HepG2 (cell line): ENCODE measurements around the gene TGFBRAP1. TPM values are rescaled to one million over a fixed set of nuclear protein-coding genes. Genes with fewer than 3 reads are reported as not detected.

Experiments used
- ATAC-seq: fragments of 200-7000 bp; cut with Tn5 transposase; 3 replicates; pipeline ENCODE4 v1.9.1; 2020; ENCODE audit warnings: mild to moderate bottlenecking, moderate library complexity
- BruUV-seq: library from RNA; stranded (reverse); fragments of 400-500 nt; replicated peaks from 2 replicates; lab custom pipeline; 2021; lab: Mats Ljungman, UMichigan
- CTCF ChIA-PET: fragments of 300-600 bp; formaldehyde crosslinking; extraction: SDS; loops from one replicate; lab custom pipeline; 2021; ENCODE audit warnings: low total read pairs, inconsistent platforms, low intra/inter-chr PET ratio; lab: Yijun Ruan, JAX
- POLR2A ChIA-PET: fragments of 350-600 bp; sonication (Branson Sonifier 250); formaldehyde crosslinking; loops from one replicate; lab custom pipeline; 2020; ENCODE audit warnings: antibody characterized with exemption, inconsistent platforms; lab: Yijun Ruan, JAX
- DNase-seq: peaks from one replicate; pipeline ENCODE4 v3.0.0-alpha.2; 2015; ENCODE audit warnings: low spot score
- FAIRE-seq: peaks from 3 replicates; lab custom pipeline; 2011; peaks lifted over from hg19 to GRCh38; lab: Jason Lieb, UNC
- H2AFZ ChIP-seq: one replicate; pipeline ENCODE4 v1.6.1; 2011; ENCODE audit warnings: low read length, inconsistent platforms
- H3K27ac ChIP-seq: fragments of 300-600 bp; 3 replicates; pipeline ENCODE4 v1.8.0; 2011; ENCODE audit warnings: mixed run types, mild to moderate bottlenecking, mixed read lengths, low read length, inconsistent platforms; ENCODE audit not compliant: insufficient read depth; ENCODE audit errors: extremely low read length
- H3K27me3 ChIP-seq, 2 experiments: fragments of 200-600 bp in 1 of 2; 2 replicates in 1 of 2; 3 replicates in 1 of 2; pipeline versions ENCODE4 v1.6.0 to v1.8.0; 2011; ENCODE audit warnings: low read length in 2 of 2, mild to moderate bottlenecking in 2 of 2, moderate library complexity in 2 of 2, inconsistent platforms in 1 of 2; ENCODE audit not compliant: insufficient read depth in 2 of 2, control insufficient read depth in 1 of 2
- H3K36me3 ChIP-seq, 2 experiments: fragments of 200-600 bp in 1 of 2; replicated peaks in 1 of 2; 2 replicates in 1 of 2; 3 replicates in 1 of 2; pipeline versions ENCODE4 v1.5.1 to v1.8.0; 2011; ENCODE audit warnings: low read length in 2 of 2, inconsistent platforms in 1 of 2; ENCODE audit not compliant: insufficient read depth in 2 of 2, control insufficient read depth in 1 of 2
- H3K4me1 ChIP-seq: 2 replicates; pipeline ENCODE4 v1.5.1; 2012; ENCODE audit warnings: low read length, inconsistent platforms; ENCODE audit not compliant: insufficient read depth
- H3K4me2 ChIP-seq: 2 replicates; pipeline ENCODE4 v1.6.0; 2011; ENCODE audit warnings: low read depth, low read length, inconsistent platforms
- H3K4me3 ChIP-seq, 3 experiments: fragments of 200-600 bp in 1 of 3; sonication (generic), shearing (Covaris generic) in 1 of 3; replicated peaks in 1 of 3; 2 replicates each; pipeline ENCODE4 v1.5.1; 2011 to 2016; ENCODE audit warnings: low read length in 3 of 3, inconsistent platforms in 2 of 3, low read depth in 2 of 3, mild to moderate bottlenecking in 2 of 3, control low read depth in 1 of 3, mixed read lengths in 1 of 3; ENCODE audit not compliant: insufficient read depth in 1 of 3
- H3K79me2 ChIP-seq: one replicate; pipeline ENCODE4 v1.6.1; 2011; ENCODE audit warnings: low read length, inconsistent platforms; ENCODE audit not compliant: insufficient read depth
- H3K9ac ChIP-seq: 2 replicates; pipeline ENCODE4 v1.6.0; 2011; ENCODE audit warnings: mild to moderate bottlenecking, low read depth, low read length, inconsistent platforms; ENCODE audit not compliant: insufficient read depth
- H3K9me3 ChIP-seq: 2 replicates; pipeline ENCODE4 v1.5.1; 2012; ENCODE audit warnings: mild to moderate bottlenecking, low read length
- H4K20me1 ChIP-seq: 2 replicates; pipeline ENCODE4 v1.6.0; 2011; ENCODE audit warnings: inconsistent platforms, mild to moderate bottlenecking, low read length, moderate library complexity; ENCODE audit not compliant: insufficient read depth
- BCL6 ChIP-seq: IDR thresholded peaks from 2 replicates; pipeline ENCODE4 v1.6.1; 2016; ENCODE audit warnings: missing genetic modification reagents, missing compliant biosample characterization
- BHLHE40 ChIP-seq: IDR thresholded peaks from 2 replicates; pipeline ENCODE4 v1.6.1; 2011; ENCODE audit warnings: low read length, improper control_type of control experiment
- CEBPB ChIP-seq: IDR thresholded peaks from 2 replicates; pipeline ENCODE4 v1.6.1; 2011; ENCODE audit warnings: low read depth, low read length, improper control_type of control experiment, borderline replicate concordance
- CSRNP2 ChIP-seq: sonication (generic); formaldehyde crosslinking; conservative IDR thresholded peaks from 2 replicates; pipeline ENCODE4 v1.8.0; 2022; ENCODE audit warnings: low read depth, missing genetic modification reagents
- JUN ChIP-seq: sonication (generic); formaldehyde crosslinking; IDR thresholded peaks from 2 replicates; pipeline ENCODE4 v1.4.0; 2020; ENCODE audit warnings: mild to moderate bottlenecking, missing genetic modification reagents
- RFX3 ChIP-seq: IDR thresholded peaks from 2 replicates; pipeline ENCODE4 v1.6.1; 2016; ENCODE audit warnings: missing biosample characterization, missing genetic modification reagents
- THRA ChIP-seq: sonication (generic); formaldehyde crosslinking; IDR thresholded peaks from 2 replicates; pipeline ENCODE4 v1.4.0; 2020; ENCODE audit warnings: missing genetic modification reagents, borderline replicate concordance
- ZNF138 ChIP-seq: sonication (generic); formaldehyde crosslinking; IDR thresholded peaks from 2 replicates; pipeline ENCODE4 v1.5.0; 2020; ENCODE audit warnings: mild to moderate bottlenecking, low read depth, missing genetic modification reagents
- ZNF362 ChIP-seq: sonication (generic); formaldehyde crosslinking; IDR thresholded peaks from 2 replicates; pipeline ENCODE4 v1.4.0; 2020; ENCODE audit warnings: missing genetic modification reagents, mild to moderate bottlenecking, borderline replicate concordance
- ZNF367 ChIP-seq: sonication (generic); formaldehyde crosslinking; IDR thresholded peaks from 2 replicates; pipeline ENCODE4 v1.4.0; 2020; ENCODE audit warnings: missing genetic modification reagents, borderline replicate concordance
- ZNF510 ChIP-seq: sonication (generic); formaldehyde crosslinking; IDR thresholded peaks from 2 replicates; pipeline ENCODE4 v1.4.0; 2020; ENCODE audit warnings: low read depth, mild to moderate bottlenecking, missing genetic modification reagents
- ZNF740 ChIP-seq: sonication (generic); formaldehyde crosslinking; IDR thresholded peaks from 2 replicates; pipeline ENCODE4 v1.4.0; 2020; ENCODE audit warnings: missing genetic modification reagents
- ZNF768 ChIP-seq: sonication (generic); formaldehyde crosslinking; IDR thresholded peaks from 2 replicates; pipeline ENCODE4 v1.4.0; 2020; ENCODE audit warnings: missing genetic modification reagents
- ZNF770 ChIP-seq: sonication (generic); formaldehyde crosslinking; IDR thresholded peaks from 2 replicates; pipeline ENCODE4 v1.5.0; 2020; ENCODE audit warnings: mild to moderate bottlenecking, missing genetic modification reagents
- WGBS: methylation state at CpG from one replicate; pipeline ENCODE4 v1.1.6; 2017; ENCODE audit warnings: low lambda C conversion rate; 5-methylcytosine and 5-hydroxymethylcytosine counted together
- in situ Hi-C: cut with HindIII; loops from 2 replicates; pipeline ENCODE4 v1.10.0; 2017; ENCODE audit warnings: low pct_unique_long_range_greater_than_20kb; ENCODE audit not compliant: extremely low pct_ligation_motif_present
- intact Hi-C: fragments of 100-400 bp; cut with micrococcal nuclease; formaldehyde crosslinking; loops from one replicate; pipeline ENCODE4 v1.10.0; 2022; ENCODE audit not compliant: unreplicated experiment
- polyA plus RNA-seq, 8 experiments: library from polyadenylated mRNA; depleted of rRNA in 3 of 8; stranded (reverse) in 7 of 8; unstranded in 1 of 8; fragments of >200 nt; fragmentation: Illumina TruSeq in 4 of 8; extraction: Trizol in 4 of 8; gene quantifications; 2 replicates each; pipeline versions ENCODE4 v1.2.1 to v1.2.3, GENCODE V29; 2011 to 2016; ENCODE audit warnings: low read depth in 4 of 8, missing spikeins in 1 of 8, mixed read lengths in 1 of 8; ENCODE audit not compliant: insufficient read depth in 1 of 8
- total RNA-seq, 5 experiments: library from RNA; depleted of rRNA; stranded (reverse); fragments of >200 nt; fragmentation: Illumina TruSeq; extraction: Trizol; gene quantifications; 2 replicates each; pipeline ENCODE4 v1.2.3, GENCODE V29; 2016; ENCODE audit warnings: low read depth in 1 of 5

TGFBRAP1 gene
- total and polyA plus RNA-seq, 2 of the 13 experiments (the other 11 are each of a cell fraction or from before 2014, with no cell fraction given), result 12.7 to 22.9 TPM

- Histone ChIP-seq H3K27ac (no peak overlapping the region), H2AFZ (no peak overlapping the region), H3K4me3 (no peak overlapping the region), H3K36me3 (no peaks in the 10 kb centered on the region), H3K9me3 (no peaks in the 10 kb centered on the region), H3K9ac (no peak overlapping the region), H3K4me2 (no peak overlapping the region), H3K27me3 (peaks cover 0 to 7% of the 10 kb centered on the region in 2 experiments; a peak in 1 of 5 replicates), H3K79me2 (no peaks in the 10 kb centered on the region), H4K20me1 (no peaks in the 10 kb centered on the region), H3K4me1 (no peaks in the 10 kb centered on the region)
- intact Hi-C loops (no loop called here), in situ Hi-C loops (no loop called here)
- ChIA-PET CTCF (no interaction called here), POLR2A (no interaction called here)
- ATAC-seq, result no peak
- 25% methylated on average over 5 of the region's 5 CpGs for WGBS
- no TSS peak for BruUV-seq
- peak; percentile 32 for DNase-seq
- FAIRE-seq, result no peak
- TF ChIP-seq ZNF138 (CRISPR knock-in tag), result no peak
- TF ChIP-seq THRA (CRISPR knock-in tag), result no peak
- TF ChIP-seq RFX3, result no peak
- no peak for TF ChIP-seq ZNF768 (CRISPR knock-in tag)
- TF ChIP-seq ZNF367 (CRISPR knock-in tag), result no peak
- TF ChIP-seq BCL6 (CRISPR knock-in tag), result no peak
- no peak for TF ChIP-seq ZNF510
- no peak for TF ChIP-seq ZNF740 (CRISPR knock-in tag)
- no peak for TF ChIP-seq JUN (CRISPR knock-in tag)
- TF ChIP-seq CSRNP2 (CRISPR knock-in tag), result no peak
- TF ChIP-seq BHLHE40, result no peak
- peak; percentile 32; the same call in 1 of the 2 replicates for TF ChIP-seq CEBPB
- TF ChIP-seq ZNF770, result peak; percentile 57; the same call in 1 of the 2 replicates
- peak; percentile 48; the same call in 1 of the 2 replicates for TF ChIP-seq ZNF362 (CRISPR knock-in tag)
Observed at GRCh38 chr2:105249181-105249580, 80.4 kb downstream of the TGFBRAP1 start.
